HepG2 (cell line): ENCODE data around the gene AZI2. TPM values are rescaled to one million over a fixed set of nuclear protein-coding genes. Genes with fewer than 3 reads are reported as not detected.

Experiments used
- EED ChIP-seq: sonication (generic); formaldehyde crosslinking; IDR thresholded peaks from 2 replicates; pipeline ENCODE4 v1.5.0; 2020; ENCODE audit warnings: mild to moderate bottlenecking, missing genetic modification reagents
- EP300 ChIP-seq, 3 experiments: sonication (generic) in 1 of 3; formaldehyde crosslinking in 1 of 3; IDR thresholded peaks; 2 replicates each; pipeline versions ENCODE4 v1.5.1 to v1.6.1; 2011 to 2020; ENCODE audit warnings: low read depth in 2 of 3, low read length in 2 of 3, borderline replicate concordance in 1 of 3, improper control_type of control experiment in 1 of 3, mild to moderate bottlenecking in 1 of 3, missing genetic modification reagents in 1 of 3, moderate library complexity in 1 of 3
- HINFP ChIP-seq: sonication (generic); formaldehyde crosslinking; IDR thresholded peaks from 2 replicates; pipeline ENCODE4 v1.4.0; 2020; ENCODE audit warnings: low read depth, mild to moderate bottlenecking, missing genetic modification reagents
- HMGA1 ChIP-seq: sonication (generic); formaldehyde crosslinking; conservative IDR thresholded peaks from 2 replicates; pipeline ENCODE4 v1.4.0; 2020; ENCODE audit warnings: missing genetic modification reagents
- JDP2 ChIP-seq: sonication (generic); formaldehyde crosslinking; IDR thresholded peaks from 2 replicates; pipeline ENCODE4 v1.8.1; 2022; ENCODE audit warnings: missing genetic modification reagents, borderline replicate concordance
- MAF1 ChIP-seq: sonication (generic); formaldehyde crosslinking; IDR thresholded peaks from 2 replicates; pipeline ENCODE4 v1.5.0; 2020; ENCODE audit warnings: missing genetic modification reagents, borderline replicate concordance
- MED13 ChIP-seq: sonication (generic); formaldehyde crosslinking; IDR thresholded peaks from 2 replicates; pipeline ENCODE4 v1.5.0; 2020; ENCODE audit warnings: missing genetic modification reagents
- NCOA2 ChIP-seq: sonication (generic); formaldehyde crosslinking; IDR thresholded peaks from 2 replicates; pipeline ENCODE4 v1.8.0; 2022; ENCODE audit warnings: inconsistent platforms
- NR2C2 ChIP-seq: sonication (generic); formaldehyde crosslinking; IDR thresholded peaks from 2 replicates; pipeline ENCODE4 v1.4.0; 2020; ENCODE audit warnings: missing genetic modification reagents, mild to moderate bottlenecking, moderate library complexity, borderline replicate concordance
- POLR2AphosphoS5 ChIP-seq: IDR thresholded peaks from 2 replicates; pipeline ENCODE4 v1.6.1; 2012; ENCODE audit warnings: low read depth, low read length
- RAD21 ChIP-seq: fragments of 450-650 bp; formaldehyde crosslinking; IDR thresholded peaks from 2 replicates; pipeline ENCODE4 v1.5.0; 2020; ENCODE audit warnings: mild to moderate bottlenecking
- RFX3 ChIP-seq: IDR thresholded peaks from 2 replicates; pipeline ENCODE4 v1.6.1; 2016; ENCODE audit warnings: missing biosample characterization, missing genetic modification reagents
- SAFB2 ChIP-seq: sonication (generic); formaldehyde crosslinking; IDR thresholded peaks from 2 replicates; pipeline ENCODE4 v1.5.1; 2020; ENCODE audit warnings: missing genetic modification reagents, low read depth, mild to moderate bottlenecking, borderline replicate concordance
- SALL2 ChIP-seq: sonication (generic); formaldehyde crosslinking; IDR thresholded peaks from 2 replicates; pipeline ENCODE4 v1.8.1; 2023; ENCODE audit warnings: mild to moderate bottlenecking, missing genetic modification reagents, inconsistent platforms
- SRSF4 ChIP-seq: fragments of 200-400 bp; formaldehyde crosslinking; IDR thresholded peaks from one replicate; pipeline ENCODE4 v1.6.1; 2018; ENCODE audit warnings: mild to moderate bottlenecking, low read depth, low read length, moderate library complexity; ENCODE audit not compliant: poor library complexity, severe bottlenecking
- YY1 ChIP-seq: IDR thresholded peaks from 2 replicates; pipeline ENCODE4 v1.6.1; 2011; ENCODE audit warnings: low read length, low read depth, moderate library complexity, mild to moderate bottlenecking; ENCODE audit not compliant: insufficient read depth, insufficient replicate concordance
- ZBTB43 ChIP-seq: sonication (generic); formaldehyde crosslinking; conservative IDR thresholded peaks from 2 replicates; pipeline ENCODE4 v1.4.0; 2020; ENCODE audit warnings: missing genetic modification reagents
- ZNF263 ChIP-seq: sonication (generic); formaldehyde crosslinking; IDR thresholded peaks from 2 replicates; pipeline ENCODE4 v1.4.0; 2020; ENCODE audit warnings: missing genetic modification reagents
- ZNF451 ChIP-seq: sonication (generic); formaldehyde crosslinking; IDR thresholded peaks from 2 replicates; pipeline ENCODE4 v1.5.0; 2020; ENCODE audit warnings: mild to moderate bottlenecking, missing genetic modification reagents
- ZNF510 ChIP-seq: sonication (generic); formaldehyde crosslinking; IDR thresholded peaks from 2 replicates; pipeline ENCODE4 v1.4.0; 2020; ENCODE audit warnings: low read depth, mild to moderate bottlenecking, missing genetic modification reagents
- ZNF589 ChIP-seq: sonication (generic); formaldehyde crosslinking; conservative IDR thresholded peaks from 2 replicates; pipeline ENCODE4 v1.8.0; 2022; ENCODE audit warnings: mild to moderate bottlenecking, moderate library complexity, missing genetic modification reagents
- ZNF615 ChIP-seq: sonication (generic); formaldehyde crosslinking; IDR thresholded peaks from 2 replicates; pipeline ENCODE4 v1.5.0; 2020; ENCODE audit warnings: mild to moderate bottlenecking, missing genetic modification reagents, borderline replicate concordance
- ZNF652 ChIP-seq: IDR thresholded peaks from 2 replicates; pipeline ENCODE4 v1.6.1; 2016; ENCODE audit warnings: low read depth, borderline replicate concordance
- ZNF660 ChIP-seq: sonication (generic); formaldehyde crosslinking; IDR thresholded peaks from 2 replicates; pipeline ENCODE4 v1.5.1; 2020; ENCODE audit warnings: mild to moderate bottlenecking, low read depth, missing genetic modification reagents, borderline replicate concordance
- ZNF703 ChIP-seq: sonication (generic); formaldehyde crosslinking; IDR thresholded peaks from 2 replicates; pipeline ENCODE4 v1.5.1; 2020; ENCODE audit warnings: missing genetic modification reagents, mild to moderate bottlenecking, moderate library complexity, borderline replicate concordance
- ZNF772 ChIP-seq: sonication (generic); formaldehyde crosslinking; IDR thresholded peaks from 2 replicates; pipeline ENCODE4 v1.5.0; 2020; ENCODE audit warnings: mild to moderate bottlenecking, missing genetic modification reagents
- ZNF850 ChIP-seq: sonication (generic); formaldehyde crosslinking; conservative IDR thresholded peaks from 2 replicates; pipeline ENCODE4 v1.9.0; 2021; ENCODE audit warnings: mild to moderate bottlenecking, missing genetic modification reagents
- polyA plus RNA-seq, 8 experiments: library from polyadenylated mRNA; depleted of rRNA in 3 of 8; stranded (reverse) in 7 of 8; unstranded in 1 of 8; fragments of >200 nt; fragmentation: Illumina TruSeq in 4 of 8; extraction: Trizol in 4 of 8; gene quantifications; 2 replicates each; pipeline versions ENCODE4 v1.2.1 to v1.2.3, GENCODE V29; 2011 to 2016; ENCODE audit warnings: low read depth in 4 of 8, missing spikeins in 1 of 8, mixed read lengths in 1 of 8; ENCODE audit not compliant: insufficient read depth in 1 of 8
- total RNA-seq, 5 experiments: library from RNA; depleted of rRNA; stranded (reverse); fragments of >200 nt; fragmentation: Illumina TruSeq; extraction: Trizol; gene quantifications; 2 replicates each; pipeline ENCODE4 v1.2.3, GENCODE V29; 2016; ENCODE audit warnings: low read depth in 1 of 5

Gene AZI2
- total and polyA plus RNA-seq, 2 of the 13 experiments (the other 11 are each of a cell fraction or from before 2014, with no cell fraction given), result 43.7 to 49.8 TPM

- no peak for TF ChIP-seq ZNF652 (CRISPR knock-in tag)
- TF ChIP-seq ZNF263 (CRISPR knock-in tag), result peak; percentile 36; the same call in 1 of the 2 replicates
- TF ChIP-seq ZNF850, result no peak
- TF ChIP-seq ZBTB43 (CRISPR knock-in tag), result no peak
- TF ChIP-seq SALL2 (CRISPR knock-in tag), result peak; percentile 89
- peak; percentile 88; the same call in 1 of the 2 replicates for TF ChIP-seq MAF1 (CRISPR knock-in tag)
- peak; percentile 78 for TF ChIP-seq POLR2AphosphoS5
- no peak; the same call in 1 of the 2 replicates for TF ChIP-seq ZNF615 (CRISPR knock-in tag)
- peak; percentile 95 for TF ChIP-seq NR2C2 (CRISPR knock-in tag)
- TF ChIP-seq ZNF451 (CRISPR knock-in tag), result peak; percentile 53; the same call in 1 of the 2 replicates
- no peak for TF ChIP-seq SRSF4
- TF ChIP-seq EP300 (IDR thresholded peaks at IDR 0.05; ENCODE audit: low read depth in 2 of 2, low read length in 2 of 2), result no peak
- TF ChIP-seq EP300 (CRISPR knock-in tag; IDR thresholded peaks at IDR 0.05; ENCODE audit: borderline replicate concordance), result peak; percentile 12; the same call in 1 of the 2 replicates
- no peak for TF ChIP-seq JDP2 (CRISPR knock-in tag)
- no peak for TF ChIP-seq RFX3
- peak; percentile 78; the same call in 1 of the 2 replicates for TF ChIP-seq ZNF510 (CRISPR knock-in tag)
- TF ChIP-seq SAFB2, result peak; percentile 87
- no peak; the same call in 1 of the 2 replicates for TF ChIP-seq RAD21 (CRISPR knock-in tag)
- peak; percentile 63; the same call in 1 of the 2 replicates for TF ChIP-seq EED
- TF ChIP-seq ZNF589 (CRISPR knock-in tag), result no peak
- no peak for TF ChIP-seq ZNF660
- peak; percentile 87 for TF ChIP-seq ZNF772 (CRISPR knock-in tag)
- no peak for TF ChIP-seq HINFP
- TF ChIP-seq ZNF703 (CRISPR knock-in tag), result peak; percentile 79; the same call in 1 of the 2 replicates
- no peak for TF ChIP-seq HMGA1 (CRISPR knock-in tag)
- TF ChIP-seq YY1, result peak; percentile 51
- TF ChIP-seq NCOA2 (CRISPR knock-in tag), result peak; percentile 32
- 0 out of 2 replicates have a peak, but pooled peaks have one; percentile 23 for TF ChIP-seq MED13
Measured at GRCh38 chr3:28348629-28349468, at the start of gene AZI2, which contains the start of gene ZCWPW2 (continued).
